ENCODE results near the gene HOXC5.

GRCh38 chr12:54051026-54051842 is 18.4 kb downstream of the HOXC5 start:
- TF ChIP-seq CTCF (IDR thresholded peaks at IDR 0.05) (no peak), POLR2A (IDR thresholded peaks at IDR 0.05) (no peak), EP300 (IDR thresholded peaks at IDR 0.05) (no peak)
